IPS-18c (cell line): ENCODE data around the gene PAGR1.
"Not testable (repeated sequence)": the region's sequence is repeated elsewhere in the genome, so short reads cannot be mapped to it uniquely, and the experiment has no call there.

Experiments
- H3K4me3 ChIP-seq: 2 replicates; pipeline ENCODE4 v1.7.0; 2013; ENCODE audit warnings: low read depth, mild to moderate bottlenecking, low read length, moderate library complexity; ENCODE audit not compliant: insufficient read depth
- H3K9me3 ChIP-seq: one replicate; pipeline ENCODE4 v1.6.1; 2013; ENCODE audit warnings: mild to moderate bottlenecking, low read length, moderate library complexity; ENCODE audit not compliant: control insufficient read depth, insufficient read depth

Gene PAGR1

DNA sequence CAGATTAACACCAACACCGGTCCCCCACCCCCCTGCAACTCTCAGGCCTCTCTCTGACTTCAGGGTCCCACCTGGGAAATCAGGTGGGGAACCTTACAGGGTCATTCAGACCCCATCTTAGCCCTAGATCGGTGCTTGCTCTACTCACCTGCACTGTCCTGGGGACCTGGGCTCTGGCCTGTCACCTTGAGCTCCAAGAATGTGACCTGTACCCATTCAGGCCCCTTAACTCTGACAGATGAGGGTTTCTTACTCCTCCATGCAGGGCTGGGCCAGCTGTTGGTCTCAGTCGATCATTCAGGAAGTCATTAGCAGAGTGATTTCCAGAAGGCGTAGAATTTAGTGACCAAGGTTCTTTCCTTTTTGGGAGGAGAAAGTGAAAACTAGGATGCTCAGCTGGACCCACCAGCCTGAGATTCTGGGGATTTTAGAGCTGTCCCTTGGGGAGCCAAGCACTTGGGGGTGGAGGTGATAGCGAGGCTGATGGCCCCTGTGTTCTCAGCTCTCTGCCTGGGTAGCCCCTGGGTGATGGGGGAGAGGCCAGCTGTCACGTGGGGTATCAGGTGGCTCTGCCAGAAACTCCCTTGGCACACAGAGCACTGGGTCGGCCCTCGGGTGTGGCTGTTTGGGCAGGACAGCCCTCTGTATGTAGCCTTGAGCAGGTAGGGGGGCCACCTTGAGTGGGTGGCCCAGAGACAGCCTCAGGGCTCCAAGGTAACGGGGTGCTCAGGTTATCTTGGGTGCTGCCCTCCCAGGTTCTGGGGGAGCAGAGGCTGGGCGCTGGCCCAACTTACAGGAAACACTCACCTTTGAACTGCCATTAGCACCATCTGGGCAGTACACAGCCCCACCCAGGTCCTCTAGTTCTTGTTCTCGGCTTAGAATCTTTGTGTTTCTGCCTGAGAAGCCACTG, 5.0 kb downstream of the PAGR1 start:
- no peak overlapping the region for H3K4me3 ChIP-seq
- no peaks in the 10 kb centered on the region for H3K9me3 ChIP-seq

DNA sequence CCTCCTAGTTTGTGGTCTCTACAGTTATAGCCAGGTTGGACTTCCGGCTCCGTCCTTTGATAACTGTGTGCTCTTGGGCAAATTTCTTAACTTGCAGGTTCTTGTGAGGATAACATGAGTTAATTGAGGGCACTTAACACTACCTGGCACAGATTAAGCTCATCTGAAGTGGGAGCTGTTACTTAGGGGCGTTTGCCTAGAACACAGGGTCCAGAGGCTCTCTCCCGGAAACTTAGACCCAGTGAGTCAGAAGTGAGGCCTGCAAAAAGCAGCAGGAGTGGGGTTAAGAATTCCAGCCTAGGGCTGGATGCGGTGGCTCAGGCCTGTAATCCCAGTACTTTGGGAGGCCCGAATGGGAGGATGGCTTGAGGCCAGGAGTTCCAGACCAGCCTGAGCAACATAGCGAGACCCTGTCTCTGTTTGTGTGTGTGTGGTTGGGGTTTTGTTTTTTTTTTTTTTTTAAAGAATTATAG, 5.7 kb downstream of the PAGR1 start:
- Histone ChIP-seq H3K9me3 (no peaks in the 10 kb centered on the region), H3K4me3 (no peak overlapping the region)

DNA sequence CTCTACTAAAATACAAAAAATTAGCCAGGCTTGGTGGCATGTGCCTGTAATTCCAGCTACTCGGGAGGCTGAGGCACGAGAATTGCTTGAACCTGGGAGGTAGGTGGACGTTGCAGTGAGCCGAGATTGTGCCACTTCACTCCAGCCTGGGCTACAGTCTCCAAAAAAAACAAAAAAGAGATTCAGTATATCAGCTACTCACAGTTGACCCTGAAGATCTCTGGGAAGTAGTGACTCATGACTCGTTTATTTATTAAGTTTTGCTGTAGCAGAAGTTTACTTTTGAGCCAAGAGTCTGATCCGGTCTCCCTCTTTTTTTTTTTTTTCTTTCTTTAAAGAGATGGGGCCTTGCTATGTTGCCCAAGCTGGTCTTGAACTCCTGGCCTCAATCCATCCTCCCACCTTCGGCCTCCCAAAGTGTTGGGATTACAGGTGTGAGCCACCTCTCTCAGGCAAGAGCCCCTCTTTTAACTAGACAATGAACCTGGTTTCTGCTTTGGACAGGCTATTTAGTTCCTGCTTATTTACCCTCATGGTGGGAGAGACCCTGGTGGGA, 8.7 kb downstream of the PAGR1 start:
- no peak overlapping the region for H3K4me3 ChIP-seq
- no peaks in the 10 kb centered on the region for H3K9me3 ChIP-seq

DNA sequence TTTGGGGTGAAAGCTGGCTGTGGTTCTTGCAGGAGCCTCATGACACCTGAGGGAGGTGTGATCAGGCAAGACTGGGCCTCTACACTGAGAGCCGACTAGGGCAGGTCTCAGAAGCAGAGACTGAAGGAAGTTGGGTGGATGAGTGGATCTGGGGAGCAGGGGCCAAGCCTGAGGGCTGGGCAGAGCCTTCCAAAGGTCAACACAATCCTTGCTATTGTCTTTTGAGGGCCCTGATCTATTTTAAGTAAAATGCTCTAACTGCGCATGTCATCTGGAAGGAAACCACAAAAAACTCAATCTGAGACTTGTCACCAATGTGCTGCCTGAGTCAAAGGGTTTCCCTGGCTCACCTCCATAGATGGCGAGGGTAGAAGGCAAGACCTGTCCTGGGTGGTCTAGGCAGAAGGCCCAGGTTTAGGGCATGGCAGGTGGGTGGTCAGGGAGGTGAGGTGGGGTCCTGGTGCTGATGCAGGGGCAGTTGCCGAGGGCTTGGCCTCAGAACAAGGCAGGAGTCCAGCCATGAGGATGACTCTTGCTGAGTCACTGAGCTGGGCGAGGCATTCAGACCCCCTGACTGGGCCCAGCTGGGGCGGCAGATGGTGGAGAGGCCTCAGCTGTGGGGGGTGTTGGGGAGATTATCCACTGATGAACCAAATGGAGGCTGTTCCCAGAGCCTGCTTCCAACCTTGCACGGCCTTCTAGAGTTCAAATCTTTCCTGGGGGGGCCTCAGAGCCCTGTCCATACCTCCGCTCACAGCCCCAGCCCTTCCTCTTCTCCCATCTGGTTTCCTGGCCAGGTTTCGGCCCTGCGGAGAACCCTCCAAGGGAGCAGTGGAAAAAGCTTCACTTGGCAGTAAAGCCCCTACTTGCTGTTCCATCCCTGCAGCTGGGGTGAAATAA, 9.4 kb downstream of the PAGR1 start:
- Histone ChIP-seq H3K9me3 (no peaks in the 10 kb centered on the region), H3K4me3 (no peak overlapping the region)

DNA sequence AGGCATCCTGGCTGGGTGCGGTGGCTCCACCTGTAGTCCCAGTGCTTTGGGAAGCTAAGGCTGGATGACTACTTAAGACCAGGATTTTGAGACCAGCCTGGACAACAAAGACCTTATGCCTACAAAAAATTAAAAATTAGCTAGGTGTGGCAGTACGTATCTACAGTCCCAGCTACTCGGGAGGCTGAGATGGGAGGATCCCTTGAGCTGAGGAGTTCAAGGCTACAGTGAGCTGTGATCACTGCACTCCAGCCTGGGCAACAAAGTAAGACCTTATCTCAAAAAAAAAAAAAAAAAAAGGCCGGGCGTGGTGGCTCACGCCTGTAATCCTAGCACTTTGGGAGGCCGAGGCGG, 10.4 kb downstream of the PAGR1 start:
- H3K9me3 ChIP-seq, result no peaks in the 10 kb centered on the region
- H3K4me3 ChIP-seq, result no peak overlapping the region

DNA sequence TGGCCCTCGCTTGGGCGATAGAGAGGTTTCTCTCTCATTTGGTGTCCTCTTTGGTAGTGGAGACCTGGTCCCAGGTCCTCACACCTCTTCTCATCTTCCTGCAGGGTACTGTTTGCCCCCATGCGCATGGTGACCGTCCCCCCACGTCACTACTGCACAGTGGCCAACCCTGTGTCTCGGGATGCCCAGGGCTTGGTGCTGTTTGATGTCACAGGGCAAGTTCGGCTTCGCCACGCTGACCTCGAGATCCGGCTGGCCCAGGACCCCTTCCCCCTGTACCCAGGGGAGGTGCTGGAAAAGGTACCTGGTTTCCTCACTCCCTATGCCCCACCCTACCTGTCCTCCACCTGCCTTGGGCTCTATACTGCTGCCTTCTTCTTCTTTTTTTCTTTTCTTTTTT, 14.8 kb downstream of the PAGR1 start:
- Histone ChIP-seq H3K4me3 (no peak overlapping the region), H3K9me3 (no peaks in the 10 kb centered on the region)

DNA sequence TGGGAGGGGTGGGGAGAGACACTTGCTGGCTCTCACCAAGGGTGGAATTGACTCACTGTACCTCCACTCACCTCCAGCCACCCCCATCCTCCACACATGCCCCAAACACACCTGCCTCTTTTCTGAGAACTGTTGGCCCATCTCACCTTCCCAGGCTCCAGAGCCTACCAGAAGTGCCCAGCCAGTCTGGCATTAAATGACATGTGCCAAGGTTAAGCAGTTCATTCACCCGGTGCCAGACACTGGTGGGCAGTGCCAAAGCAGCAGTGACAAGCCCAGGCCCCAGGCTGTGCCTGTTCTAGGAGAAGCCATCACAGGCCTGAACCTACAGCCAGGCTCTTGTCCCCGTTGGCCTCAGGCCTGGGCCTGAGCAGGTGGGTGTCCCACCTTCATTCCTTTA, 15.5 kb downstream of the PAGR1 start:
- H3K9me3 ChIP-seq, result no peaks in the 10 kb centered on the region
- H3K4me3 ChIP-seq, result no peak overlapping the region

DNA sequence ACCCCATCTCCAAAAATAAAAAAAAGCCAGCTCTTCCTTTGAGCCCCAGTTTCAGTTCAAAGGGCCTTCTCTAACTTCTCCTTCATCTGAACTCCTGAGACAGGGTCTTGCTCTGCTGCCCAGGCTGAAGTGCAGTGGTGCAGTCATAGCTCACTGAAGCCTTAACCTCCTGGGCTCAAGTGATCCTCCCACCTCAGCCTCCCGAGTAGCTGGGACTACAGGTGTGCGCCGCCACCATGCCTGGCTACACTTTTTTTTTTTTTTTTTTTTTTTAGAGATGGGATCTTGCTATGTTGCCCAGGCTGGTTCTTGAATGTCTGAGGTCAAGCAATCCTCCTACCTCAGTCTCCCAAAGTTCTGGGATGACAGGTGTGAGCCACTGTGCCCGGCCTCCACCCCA, 17.3 kb downstream of the PAGR1 start:
- H3K9me3 ChIP-seq, H3K4me3 ChIP-seq: not testable (repeated sequence)

DNA sequence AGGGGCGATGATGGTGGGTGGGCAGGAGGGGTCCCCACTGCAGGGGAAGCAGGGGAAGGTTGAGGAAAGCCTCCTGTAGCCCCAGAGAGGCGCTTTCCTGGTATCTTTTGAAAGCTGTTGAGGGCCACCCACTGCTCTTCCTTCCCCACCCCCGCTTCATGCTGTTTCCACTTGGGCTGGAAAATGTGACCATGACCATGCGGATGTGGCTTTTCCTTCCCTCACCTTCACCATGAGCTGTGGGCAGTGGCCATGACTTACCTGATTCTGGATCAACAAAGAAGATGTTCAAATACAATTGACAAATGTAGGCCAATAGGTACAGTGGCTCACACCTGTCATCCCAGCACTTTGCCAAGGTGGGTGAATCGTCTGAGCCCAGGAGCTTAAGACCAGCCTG, 18.1 kb downstream of the PAGR1 start:
- no peak overlapping the region for H3K4me3 ChIP-seq
- H3K9me3 ChIP-seq, result no peaks in the 10 kb centered on the region

DNA sequence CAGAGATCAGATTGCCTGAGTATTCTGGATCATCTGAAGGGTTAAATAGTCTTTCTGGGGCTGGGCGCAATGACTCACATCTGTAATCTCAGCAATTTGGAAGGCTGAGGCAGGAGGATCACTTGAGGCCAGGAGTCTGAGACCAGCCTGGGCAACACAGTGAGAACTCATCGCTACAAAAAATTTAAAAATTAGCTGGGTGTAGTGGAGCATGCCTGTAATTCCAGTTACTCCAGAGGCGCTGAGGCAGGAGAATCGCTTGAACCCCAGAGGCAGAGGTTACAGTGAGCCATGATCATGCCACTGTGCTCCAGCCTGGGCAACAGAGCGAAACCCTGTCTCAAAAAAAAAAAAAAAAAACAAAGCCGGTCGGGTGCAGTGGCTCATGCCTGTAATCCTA, 20.0 kb downstream of the PAGR1 start:
- Histone ChIP-seq H3K4me3 (no peak overlapping the region), H3K9me3 (no peaks in the 10 kb centered on the region)

DNA sequence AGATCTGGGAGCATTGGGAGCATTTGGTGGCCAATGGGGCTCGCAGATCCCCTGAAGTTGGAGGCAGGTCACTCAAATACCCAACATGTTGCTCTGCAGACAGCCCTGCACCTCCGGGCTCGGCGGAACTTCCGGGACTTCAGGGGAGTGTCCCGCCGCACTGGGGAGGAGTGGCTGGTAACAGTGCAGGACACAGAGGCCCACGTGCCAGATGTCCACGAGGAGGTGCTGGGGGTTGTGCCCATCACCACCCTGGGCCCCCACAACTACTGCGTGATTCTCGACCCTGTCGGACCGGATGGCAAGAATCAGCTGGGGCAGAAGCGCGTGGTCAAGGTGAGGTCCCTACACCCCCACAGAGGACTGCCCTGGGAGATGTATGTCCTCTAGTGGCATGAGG, 20.7 kb downstream of the PAGR1 start:
- H3K4me3 ChIP-seq, result no peak overlapping the region
- no peaks in the 10 kb centered on the region for H3K9me3 ChIP-seq

DNA sequence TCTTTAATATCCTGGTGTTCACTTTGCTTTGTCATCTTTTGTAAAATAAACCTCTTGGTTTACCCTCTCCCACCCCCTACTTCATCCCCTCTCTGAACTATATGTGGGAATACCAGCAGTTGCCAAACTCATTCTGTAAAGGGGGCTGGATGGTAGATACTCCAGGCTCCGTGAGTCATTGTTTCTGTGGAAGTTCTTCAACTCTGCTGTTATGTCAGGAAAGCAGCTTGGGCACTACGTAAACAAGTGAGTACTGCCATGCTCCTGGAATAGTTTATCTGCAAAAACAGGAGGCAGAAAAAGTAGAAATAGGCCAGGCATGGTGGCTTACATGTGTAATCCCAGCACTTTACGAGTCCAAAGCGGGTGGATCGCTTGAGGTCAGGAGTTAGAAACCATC, 21.9 kb downstream of the PAGR1 start:
- Histone ChIP-seq H3K4me3 (no peak overlapping the region), H3K9me3 (no peaks in the 10 kb centered on the region)

DNA sequence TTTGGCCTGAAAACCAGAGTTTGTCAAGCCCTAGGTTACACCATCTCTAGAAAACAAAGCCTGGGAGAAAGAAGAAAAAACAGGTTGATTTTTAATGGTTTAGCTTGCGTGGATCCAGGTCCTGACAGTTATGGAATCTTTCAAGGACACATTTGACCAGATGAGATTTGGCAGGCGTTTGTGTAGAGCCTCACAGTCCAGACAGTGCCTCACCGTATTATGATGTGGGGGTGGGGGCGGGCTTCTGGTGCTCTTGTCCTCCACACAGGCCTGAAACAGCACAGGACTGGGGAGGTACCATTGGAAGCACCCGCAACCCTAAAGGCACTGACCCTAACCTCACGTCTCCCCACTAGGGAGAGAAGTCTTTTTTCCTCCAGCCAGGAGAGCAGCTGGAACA, 23.9 kb downstream of the PAGR1 start:
- no peak overlapping the region for H3K4me3 ChIP-seq
- H3K9me3 ChIP-seq, result peaks cover 2% of the 10 kb centered on the region

DNA sequence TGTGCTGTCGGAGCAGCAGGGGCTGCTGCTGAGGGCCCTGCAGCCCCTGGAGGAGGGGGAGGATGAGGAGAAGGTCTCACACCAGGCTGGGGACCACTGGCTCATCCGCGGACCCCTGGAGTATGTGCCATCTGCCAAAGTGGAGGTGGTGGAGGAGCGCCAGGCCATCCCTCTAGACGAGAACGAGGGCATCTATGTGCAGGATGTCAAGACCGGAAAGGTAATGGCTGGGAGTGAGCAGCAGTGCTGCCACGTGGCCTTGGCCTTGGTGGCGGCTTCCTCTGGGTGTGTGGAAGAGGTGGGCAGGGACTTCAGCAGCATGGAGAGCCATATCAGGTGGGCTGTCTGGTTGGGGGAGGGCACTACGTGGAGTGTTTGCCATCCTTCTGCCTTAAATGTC, 24.3 kb downstream of the PAGR1 start:
- Histone ChIP-seq H3K4me3 (no peak overlapping the region), H3K9me3 (peaks cover 2% of the 10 kb centered on the region)

DNA sequence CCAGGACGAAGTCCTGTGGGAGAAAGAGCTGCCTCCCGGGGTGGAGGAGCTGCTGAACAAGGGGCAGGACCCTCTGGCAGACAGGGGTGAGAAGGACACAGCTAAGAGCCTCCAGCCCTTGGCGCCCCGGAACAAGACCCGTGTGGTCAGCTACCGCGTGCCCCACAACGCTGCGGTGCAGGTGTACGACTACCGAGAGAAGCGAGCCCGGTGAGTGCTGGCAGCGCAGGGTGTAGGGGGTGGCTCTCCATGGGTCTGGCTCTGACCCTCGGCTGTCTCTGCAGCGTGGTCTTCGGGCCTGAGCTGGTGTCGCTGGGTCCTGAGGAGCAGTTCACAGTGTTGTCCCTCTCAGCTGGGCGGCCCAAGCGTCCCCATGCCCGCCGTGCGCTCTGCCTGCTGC, 25.7 kb downstream of the PAGR1 start:
- Histone ChIP-seq H3K9me3 (peaks cover 2% of the 10 kb centered on the region), H3K4me3 (no peak overlapping the region)

DNA sequence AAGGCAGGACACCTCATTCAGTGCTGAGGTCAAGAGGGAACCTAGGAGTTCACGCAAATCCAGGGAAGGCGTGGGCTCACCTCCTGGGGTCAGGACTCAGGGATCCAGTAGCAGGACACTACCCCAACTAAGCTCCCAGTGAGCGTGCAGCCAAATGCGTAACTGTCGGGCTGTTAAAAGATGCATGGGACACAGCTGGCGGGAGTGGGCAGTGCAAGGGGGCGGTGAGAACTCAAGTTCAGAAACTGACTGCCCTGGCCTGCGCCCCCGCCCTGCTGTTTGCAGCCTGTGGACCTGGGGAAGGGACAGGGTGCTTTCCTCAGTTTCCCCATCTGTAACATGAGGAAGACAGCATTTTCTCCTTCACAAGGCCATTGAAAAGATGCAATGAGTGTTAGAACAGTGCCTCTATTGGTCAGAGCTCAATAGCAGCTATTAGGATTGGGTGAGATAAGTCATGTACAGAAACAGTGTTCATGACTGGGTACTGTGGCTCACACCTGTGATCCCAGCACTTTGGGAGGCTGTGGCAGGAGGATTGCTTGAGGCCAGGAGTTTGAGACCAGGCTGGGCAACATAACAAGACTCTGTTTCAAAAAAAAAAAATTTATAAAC, 26.9 kb downstream of the PAGR1 start:
- Histone ChIP-seq H3K4me3 (no peak overlapping the region), H3K9me3 (peaks cover 2% of the 10 kb centered on the region)

DNA sequence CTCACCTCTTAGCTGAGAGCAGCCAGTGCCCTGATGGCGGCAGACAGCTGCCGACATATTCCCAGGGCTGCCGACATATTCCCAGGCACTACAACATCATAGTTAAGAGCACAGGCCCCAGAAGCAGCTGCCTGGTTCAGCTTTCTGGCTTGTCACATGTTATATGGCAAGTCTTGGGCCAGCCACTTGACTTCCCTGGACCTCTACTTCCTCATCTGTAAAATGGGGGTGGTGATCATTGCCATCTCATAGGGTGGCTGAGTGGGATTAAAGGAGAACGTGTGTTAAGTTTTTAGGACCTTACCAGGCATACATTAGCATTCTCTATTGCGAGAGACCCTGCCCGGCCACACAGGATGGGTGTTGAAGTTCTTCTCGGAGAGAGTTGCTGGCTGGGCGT, 28.0 kb downstream of the PAGR1 start:
- Histone ChIP-seq H3K9me3 (peaks cover 2% of the 10 kb centered on the region), H3K4me3 (no peak overlapping the region)
